HCT116 (cell line): ENCODE measurements around the gene S100A2. TPM values are rescaled to one million over a fixed set of nuclear protein-coding genes. Genes with fewer than 3 reads are reported as not detected.

Experiments used
- ATAC-seq: fragments of 200-7000 bp; cut with Tn5 transposase; 2 replicates; pipeline ENCODE4 v1.9.1; 2020; ENCODE audit warnings: mild to moderate bottlenecking, moderate library complexity
- BruUV-seq: library from RNA; stranded (reverse); fragments of 400-500 nt; replicated peaks from 2 replicates; lab custom pipeline; 2021; lab: Mats Ljungman, UMichigan
- CTCF ChIA-PET: fragments of 300-600 bp; sonication (Branson Sonifier 250); formaldehyde crosslinking; loops from one replicate; lab custom pipeline; 2021; ENCODE audit warnings: antibody characterized with exemption; lab: Charles Lee
- POLR2A ChIA-PET: fragments of 300-600, 350-600 bp; sonication (Branson Sonifier 250); formaldehyde crosslinking; loops from one replicate; lab custom pipeline; 2021; ENCODE audit warnings: antibody characterized with exemption; lab: Charles Lee
- RAD21 ChIA-PET, 2 experiments: fragments of 300-600 bp; sonication (Branson Sonifier 250); formaldehyde crosslinking; loops; one replicate each; lab custom pipeline; 2023; ENCODE audit warnings: low total read pairs in 2 of 2; ENCODE audit not compliant: uncharacterized antibody in 2 of 2, unreplicated experiment in 2 of 2, low non-redundant PET in 1 of 2; lab: Charles Lee
- DNase-seq: peaks from one replicate; pipeline ENCODE4 v3.0.0-alpha.2; 2010; ENCODE audit warnings: low read depth, low spot score
- H2AFZ ChIP-seq: fragments of 200-600 bp; shearing (Covaris generic), sonication (generic); 2 replicates; pipeline ENCODE4 v1.6.1; 2017; ENCODE audit warnings: low read depth, mixed run types, mixed read lengths, antibody characterized with exemption, low read length; ENCODE audit not compliant: poor library complexity, severe bottlenecking
- H3K27ac ChIP-seq: 2 replicates; pipeline ENCODE4 v1.5.1; 2012; ENCODE audit warnings: low read depth, low read length
- H3K27me3 ChIP-seq: fragments of 200-600 bp; sonication (generic); 2 replicates; pipeline ENCODE4 v1.6.1; 2016; ENCODE audit warnings: mixed run types, low read length, mixed read lengths; ENCODE audit not compliant: insufficient read depth
- H3K36me3 ChIP-seq, 2 experiments: fragments of 200-500 bp in 1 of 2; fragments of 200-600 bp in 1 of 2; sonication (Bioruptor generic) in 1 of 2; sonication (generic) in 1 of 2; 2 replicates each; pipeline versions ENCODE4 v1.5.1 to v1.6.1; 2014 to 2016; ENCODE audit warnings: low read length in 2 of 2, inconsistent platforms in 1 of 2, mixed read lengths in 1 of 2, mixed run types in 1 of 2; ENCODE audit not compliant: insufficient read depth in 2 of 2, control insufficient read depth in 1 of 2
- H3K4me1 ChIP-seq, 2 experiments: fragments of 200-600 bp in 1 of 2; sonication (generic) in 1 of 2; 2 replicates each; pipeline versions ENCODE4 v1.5.1 to v1.6.1; 2012 to 2017; ENCODE audit warnings: low read length in 2 of 2, inconsistent platforms in 1 of 2, mild to moderate bottlenecking in 1 of 2, mixed read lengths in 1 of 2, mixed run types in 1 of 2, moderate library complexity in 1 of 2; ENCODE audit not compliant: insufficient read depth in 2 of 2, control insufficient read depth in 1 of 2
- H3K4me2 ChIP-seq: fragments of 200-600 bp; sonication (generic); 2 replicates; pipeline ENCODE4 v1.6.1; 2017; ENCODE audit warnings: mixed run types, low read length, mixed read lengths
- H3K4me3 ChIP-seq, 2 experiments: fragments of 200-600 bp in 1 of 2; sonication (generic) in 1 of 2; replicated peaks in 1 of 2; 2 replicates each; pipeline ENCODE4 v1.5.1; 2011 to 2016; ENCODE audit warnings: low read length in 2 of 2, control low read depth in 1 of 2, low read depth in 1 of 2, mild to moderate bottlenecking in 1 of 2, mixed read lengths in 1 of 2, mixed run types in 1 of 2
- H3K79me2 ChIP-seq: fragments of 200-600 bp; sonication (generic); 2 replicates; pipeline ENCODE4 v1.6.1; 2017; ENCODE audit warnings: mild to moderate bottlenecking, mixed run types, low read length, moderate library complexity, mixed read lengths; ENCODE audit not compliant: insufficient read depth
- H3K9ac ChIP-seq: fragments of 200-600 bp; sonication (generic); 2 replicates; pipeline ENCODE4 v1.6.1; 2016; ENCODE audit warnings: low read length, mixed read lengths
- H3K9me2 ChIP-seq: fragments of 200-600 bp; sonication (generic), shearing (Covaris generic); 2 replicates; pipeline ENCODE4 v1.6.1; 2017; ENCODE audit warnings: mixed run types, mild to moderate bottlenecking, moderate library complexity; ENCODE audit not compliant: insufficient read depth
- H3K9me3 ChIP-seq, 2 experiments: fragments of 200-500 bp in 1 of 2; fragments of 200-600 bp in 1 of 2; sonication (Bioruptor generic) in 1 of 2; sonication (generic) in 1 of 2; 2 replicates each; pipeline ENCODE4 v1.6.1; 2014 to 2017; ENCODE audit warnings: low read length in 2 of 2, mixed read lengths in 2 of 2, inconsistent platforms in 1 of 2, low read depth in 1 of 2, mild to moderate bottlenecking in 1 of 2, mixed run types in 1 of 2, moderate library complexity in 1 of 2; ENCODE audit not compliant: control insufficient read depth in 1 of 2, insufficient read depth in 1 of 2
- H4K20me1 ChIP-seq: fragments of 200-600 bp; sonication (generic), shearing (Covaris generic); 2 replicates; pipeline ENCODE4 v1.6.1; 2017; ENCODE audit warnings: mixed run types, mild to moderate bottlenecking, moderate library complexity; ENCODE audit not compliant: insufficient read depth
- EZH2 ChIP-seq: fragments of 200-600 bp; sonication (generic); IDR thresholded peaks from 2 replicates; pipeline ENCODE4 v1.6.1; 2017; ENCODE audit warnings: antibody characterized with exemption, mixed run types
- FOSL1 ChIP-seq: IDR thresholded peaks from 2 replicates; pipeline ENCODE4 v1.6.1; 2012; ENCODE audit warnings: low read depth
- JUND ChIP-seq: IDR thresholded peaks from 2 replicates; pipeline ENCODE4 v1.6.1; 2012
- POLR2A ChIP-seq: IDR thresholded peaks from 2 replicates; pipeline ENCODE4 v1.7.0; 2011; ENCODE audit warnings: borderline replicate concordance; ENCODE audit not compliant: insufficient read depth, insufficient read length; ENCODE audit errors: extremely low read depth
- POLR2AphosphoS5 ChIP-seq: IDR thresholded peaks from 2 replicates; pipeline ENCODE4 v1.6.1; 2011; ENCODE audit warnings: mild to moderate bottlenecking, low read depth, low read length, moderate library complexity
- SIN3A ChIP-seq: IDR thresholded peaks from 2 replicates; pipeline ENCODE4 v1.6.1; 2012; ENCODE audit warnings: low read depth
- SRF ChIP-seq: IDR thresholded peaks from 2 replicates; pipeline ENCODE4 v1.6.1; 2012; ENCODE audit warnings: low read depth
- YY1 ChIP-seq: IDR thresholded peaks from 2 replicates; pipeline ENCODE4 v1.6.1; 2011; ENCODE audit warnings: low read length, low read depth, moderate library complexity, mild to moderate bottlenecking; ENCODE audit not compliant: insufficient replicate concordance; ENCODE audit errors: extremely low read depth
- ZFX ChIP-seq: fragments of 450-650 bp; IDR thresholded peaks from 2 replicates; pipeline ENCODE4 v1.6.1; 2017
- ZNF274 ChIP-seq: fragments of 200-500 bp; sonication (Bioruptor generic); IDR thresholded peaks from 2 replicates; pipeline ENCODE4 v1.6.1; 2014; ENCODE audit warnings: mild to moderate bottlenecking, low read depth, low read length, inconsistent platforms
- intact Hi-C: fragments of 100-400 bp; cut with micrococcal nuclease; formaldehyde crosslinking; loops from 2 replicates; pipeline ENCODE4 v1.10.0; 2022
- total RNA-seq: library from RNA; stranded (reverse); gene quantifications from one replicate; pipeline ENCODE4 v1.2.1, GENCODE V29; 2021; ENCODE audit not compliant: unreplicated experiment
- TF ChIP-seq, protein P1 (sequence below): IDR thresholded peaks from 2 replicates; pipeline ENCODE4 v1.6.1; 2012

S100A2 gene
- total RNA-seq, 1 experiment from 2014 or later, result 24.8 TPM

GRCh38 chr1:153553830-153554541, 11.7 kb downstream of the S100A2 start:
- H2AFZ ChIP-seq, result no peak overlapping the region
- RAD21 ChIA-PET, result no interaction called here
- H3K36me3 ChIP-seq, result no peaks in the 10 kb centered on the region
- no peaks in the 10 kb centered on the region for H3K79me2 ChIP-seq
- BruUV-seq, result no TSS peak
- H3K4me3 ChIP-seq, result no peak overlapping the region
- TF ChIP-seq FOSL1 (no peak), EZH2 (no peak), ZNF274 (no peak), SRF (no peak), JUND (no peak), POLR2A (no peak), SIN3A (no peak), ZFX (no peak), YY1 (no peak), POLR2AphosphoS5 (no peak)
- TF ChIP-seq, protein P1, sequence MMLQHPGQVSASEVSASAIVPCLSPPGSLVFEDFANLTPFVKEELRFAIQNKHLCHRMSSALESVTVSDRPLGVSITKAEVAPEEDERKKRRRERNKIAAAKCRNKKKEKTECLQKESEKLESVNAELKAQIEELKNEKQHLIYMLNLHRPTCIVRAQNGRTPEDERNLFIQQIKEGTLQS, result no peak
- no peaks in the 10 kb centered on the region for H3K27me3 ChIP-seq
- CTCF ChIA-PET, result interaction anchor here (0.7 to 1.5 kb wide), 5 partner anchors 10 to 21 kb away, joined by 3 to 5 read pairs (median 3); no protein-coding TSS in a partner anchor
- POLR2A ChIA-PET, result interaction anchor here (0.8 to 8.1 kb wide), 3 partner anchors 9 to 19 kb away, joined by 6 to 78 read pairs (median 9); partner anchors contain the start of gene S100A6
- no peaks in the 10 kb centered on the region for H3K9me3 ChIP-seq
- DNase-seq (no peak), ATAC-seq (no peak)
- intact Hi-C loops, result no loop called here
- H4K20me1 ChIP-seq, result no peaks in the 10 kb centered on the region
- H3K27ac ChIP-seq, result 0 out of 2 replicates have a peak overlapping the region, but pooled peaks have one; percentile 7
- peaks cover 29 to 57% of the 10 kb centered on the region in 2 experiments for H3K4me1 ChIP-seq
- H3K9ac ChIP-seq, result peak overlapping the region; percentile 33; the same call in 1 of the 2 replicates
- H3K4me2 ChIP-seq, result peak overlapping the region; percentile 42
- no peaks in the 10 kb centered on the region for H3K9me2 ChIP-seq
